Glomerular visceral epithelial cell (primary cell): ENCODE data around the gene AGAP3.

Source experiments
- DNase-seq: peaks from one replicate; pipeline ENCODE4 v3.0.0-alpha.2; 2016; ENCODE audit errors: extremely low spot score

The AGAP3 gene

GRCh38 chr7:151167197-151167961, 81.1 kb downstream of the AGAP3 start, which contains the start of gene GBX1:
TSS of gene GBX1 (minus strand) at chr7:151167694. CDS start at chr7:151167548, 146 bp downstream.
- DNase-seq: no peak

- DNase-seq: no peak
Observed at GRCh38 chr7:151168003-151168786, 81.9 kb downstream of the AGAP3 start.

GRCh38 chr7:151168787-151169162, 82.5 kb downstream of the AGAP3 start:
- DNase-seq: no peak

GRCh38 chr7:151172273-151173141, 86.2 kb downstream of the AGAP3 start:
- peak; percentile 71 for DNase-seq

- DNase-seq: no peak
Observed at GRCh38 chr7:151173386-151174245, 87.3 kb downstream of the AGAP3 start.

GRCh38 chr7:151174246-151175046, 88.2 kb downstream of the AGAP3 start:
- DNase-seq: no peak

- no peak for DNase-seq
Observed at GRCh38 chr7:151175047-151175792, 88.9 kb downstream of the AGAP3 start.

GRCh38 chr7:151175793-151176311, 89.6 kb downstream of the AGAP3 start:
- DNase-seq: no peak

- DNase-seq: no peak
Observed at GRCh38 chr7:151176401-151176800, 90.1 kb downstream of the AGAP3 start.

- no peak for DNase-seq
Observed at GRCh38 chr7:151177310-151177709, 91.0 kb downstream of the AGAP3 start.

- DNase-seq: no peak
Observed at GRCh38 chr7:151178236-151178635, 92.0 kb downstream of the AGAP3 start.

- DNase-seq: no peak
Observed at GRCh38 chr7:151178831-151179230, 92.6 kb downstream of the AGAP3 start.

GRCh38 chr7:151179287-151179860, 93.1 kb downstream of the AGAP3 start:
- no peak for DNase-seq

- no peak for DNase-seq
Observed at GRCh38 chr7:151179946-151180345, 93.7 kb downstream of the AGAP3 start.

GRCh38 chr7:151181011-151181431, 94.7 kb downstream of the AGAP3 start:
- no peak for DNase-seq

GRCh38 chr7:151185762-151186639, 99.7 kb downstream of the AGAP3 start:
- no peak for DNase-seq

- no peak for DNase-seq
Observed at GRCh38 chr7:151186640-151187408, 100.5 kb downstream of the AGAP3 start, which contains the start of gene ASB10. TSS of gene ASB10 (minus strand) at chr7:151187250. CDS start at chr7:151187130, 120 bp downstream.
